NCI-H2227 (cell line): ENCODE measurements around the gene MAGI2.

Source experiments
- DNase-seq: peaks from one replicate; lab custom pipeline; 2025; ENCODE audit not compliant: unreplicated experiment; lab: John Stamatoyannopoulos, UW

Gene MAGI2

GRCh38 chr7:79453558-79454360, at the start of gene MAGI2:
MAGI2 (minus strand) TSS chr7:79453667; CDS start chr7:79453320, 347 bp downstream.
- DNase-seq, result peak; percentile 91

DNA sequence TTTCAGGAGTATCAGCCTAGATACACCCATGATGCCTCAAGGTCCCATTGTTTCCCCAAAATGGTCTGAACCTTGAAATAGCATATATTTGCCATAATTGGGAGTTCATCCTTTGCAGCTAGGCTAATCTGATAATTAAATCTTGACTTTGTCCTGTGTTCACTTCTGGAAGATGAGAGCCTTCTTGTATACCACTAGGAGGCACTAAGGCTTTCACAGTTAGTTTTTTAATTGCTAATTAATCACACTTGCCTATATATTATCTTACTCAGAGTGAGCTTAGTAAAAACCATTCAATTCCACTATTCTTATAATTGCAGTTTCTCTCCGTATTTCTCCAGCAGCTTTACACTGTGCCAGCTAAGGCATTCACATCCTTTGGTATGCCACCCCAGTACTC, 48.7 kb upstream of the MAGI2 start:
- DNase-seq, result no peak

- DNase-seq, result no peak
Observed at GRCh38 chr7:79500759-79501158, 47.3 kb upstream of the MAGI2 start.

DNA sequence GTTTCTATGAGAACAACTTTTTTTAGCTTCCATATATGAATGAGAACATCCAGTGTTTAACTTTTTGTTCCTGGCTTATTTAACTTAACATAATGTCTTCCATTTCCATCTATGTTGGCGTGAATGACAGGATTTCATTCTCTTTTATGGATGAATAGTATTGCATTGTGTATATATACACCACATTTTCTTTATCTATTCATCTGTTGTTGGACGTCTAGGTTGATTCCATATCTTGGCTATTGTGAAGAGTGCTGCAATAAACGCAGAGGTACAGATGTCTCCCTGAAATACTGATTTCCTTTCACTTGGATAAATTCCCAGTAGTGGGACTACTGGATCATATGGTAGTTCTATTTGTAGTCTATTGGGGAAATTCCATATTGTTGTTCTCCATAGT, 44.3 kb upstream of the MAGI2 start:
- no peak for DNase-seq

DNA sequence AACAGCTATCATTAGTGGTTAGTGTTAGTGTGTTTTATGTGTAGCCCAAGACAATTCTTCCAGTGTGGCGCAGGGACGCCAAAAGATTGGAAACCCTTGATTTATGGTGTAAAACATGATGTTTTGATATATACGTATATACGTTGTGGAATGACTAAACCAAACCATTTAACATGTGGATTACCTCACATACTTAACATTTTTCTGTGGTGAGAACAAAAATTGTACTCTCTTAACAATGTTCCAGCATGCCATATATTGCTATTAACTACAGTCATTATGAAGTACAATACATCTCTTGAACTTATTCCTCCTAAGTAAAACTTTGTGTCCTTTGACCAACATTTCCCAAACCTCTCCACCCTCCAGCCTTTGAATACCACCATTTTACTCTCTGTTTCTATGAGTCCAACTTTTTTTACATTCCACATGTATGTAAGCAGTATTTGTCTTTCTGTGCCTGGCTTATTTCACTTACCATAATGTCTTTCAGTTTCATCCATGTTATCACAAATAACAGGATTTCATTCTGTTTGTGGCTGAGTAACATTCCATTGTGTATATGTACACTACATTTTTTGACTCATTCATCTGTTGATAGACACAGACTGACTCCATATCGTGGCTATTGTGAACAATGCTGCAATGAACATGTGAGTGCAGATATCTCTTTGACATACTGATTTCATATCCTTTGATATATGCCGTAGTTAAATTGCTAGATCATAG, 42.2 kb upstream of the MAGI2 start:
- no peak for DNase-seq

DNA sequence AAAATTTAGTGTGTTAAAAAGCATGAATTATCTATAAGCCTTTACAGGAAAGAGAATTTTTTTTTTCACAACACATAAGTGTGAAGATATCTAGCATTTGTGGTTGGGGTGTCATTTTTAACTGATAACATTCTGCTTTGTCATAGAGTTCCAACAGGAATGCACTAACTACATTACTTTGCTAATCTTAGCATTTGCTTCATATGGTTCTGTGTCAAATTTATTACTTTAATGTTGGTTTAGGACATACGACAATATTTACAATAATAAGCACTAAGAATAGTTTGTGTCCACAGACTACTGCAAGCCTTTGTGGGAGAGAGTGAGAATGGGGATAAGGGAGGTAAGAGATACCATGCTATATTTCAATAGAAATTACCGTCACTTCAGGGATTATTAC, 40.6 kb upstream of the MAGI2 start:
- DNase-seq, result no peak

DNA sequence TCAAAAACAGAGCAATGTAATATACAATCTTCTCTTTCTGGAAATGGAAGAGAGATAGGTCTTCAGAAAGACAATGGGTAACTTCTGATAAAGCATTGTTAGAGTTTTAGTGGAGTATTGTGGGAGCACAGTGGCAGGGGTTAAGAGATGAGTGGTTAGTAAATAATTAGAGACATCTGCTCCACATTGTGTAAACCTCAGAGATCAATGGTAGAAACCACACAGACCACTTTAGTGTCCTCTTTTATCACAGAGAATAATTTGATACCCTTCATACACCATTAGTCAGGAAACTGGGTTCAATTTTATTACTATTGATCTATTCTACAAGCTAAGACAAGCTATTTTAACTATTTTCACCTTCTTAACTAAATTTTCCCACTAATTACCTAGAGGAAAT, 35.9 kb upstream of the MAGI2 start:
- no peak for DNase-seq

GRCh38 chr7:79478386-79478785, 24.9 kb upstream of the MAGI2 start:
- DNase-seq, result no peak

- DNase-seq, result no peak
Observed at GRCh38 chr7:79475455-79475854, 22.0 kb upstream of the MAGI2 start.

DNA sequence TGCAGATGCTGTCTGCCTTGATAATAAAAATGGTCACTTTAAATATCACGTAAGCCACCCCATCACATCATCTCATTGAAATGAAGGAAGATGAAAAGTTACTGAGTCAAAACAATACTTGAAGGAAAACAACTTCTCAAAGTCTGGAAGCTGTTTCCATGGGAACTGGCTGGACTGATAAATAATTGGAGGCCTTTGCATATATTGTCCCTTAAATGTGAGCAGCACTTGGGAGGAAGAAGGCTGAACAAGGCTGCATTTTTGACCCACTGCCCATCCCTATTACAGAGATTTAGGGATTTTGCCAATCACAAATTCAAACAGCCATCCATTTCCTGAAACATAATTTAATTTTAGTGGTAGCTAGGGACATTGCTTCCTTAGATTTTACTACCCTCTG, 18.2 kb upstream of the MAGI2 start:
- DNase-seq, result no peak

DNA sequence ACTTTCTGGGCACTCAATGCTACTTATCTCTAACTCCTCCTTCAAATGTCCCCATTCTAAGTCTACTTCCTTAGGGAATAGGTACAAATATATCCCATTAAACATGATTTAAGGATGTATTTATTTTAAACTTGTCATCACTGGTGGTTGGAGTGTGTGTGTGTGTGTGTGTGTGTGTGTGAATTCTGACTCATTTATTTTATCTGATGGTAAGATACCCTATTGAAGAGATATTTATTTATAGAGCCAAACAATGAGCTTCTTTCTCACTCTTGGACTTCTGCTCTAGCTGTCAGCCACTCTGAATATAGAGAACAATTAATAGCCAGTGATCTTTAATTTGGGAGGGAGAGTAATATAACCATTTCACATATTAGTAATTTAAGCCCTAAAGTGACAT, 17.8 kb upstream of the MAGI2 start:
- DNase-seq, result no peak

DNA sequence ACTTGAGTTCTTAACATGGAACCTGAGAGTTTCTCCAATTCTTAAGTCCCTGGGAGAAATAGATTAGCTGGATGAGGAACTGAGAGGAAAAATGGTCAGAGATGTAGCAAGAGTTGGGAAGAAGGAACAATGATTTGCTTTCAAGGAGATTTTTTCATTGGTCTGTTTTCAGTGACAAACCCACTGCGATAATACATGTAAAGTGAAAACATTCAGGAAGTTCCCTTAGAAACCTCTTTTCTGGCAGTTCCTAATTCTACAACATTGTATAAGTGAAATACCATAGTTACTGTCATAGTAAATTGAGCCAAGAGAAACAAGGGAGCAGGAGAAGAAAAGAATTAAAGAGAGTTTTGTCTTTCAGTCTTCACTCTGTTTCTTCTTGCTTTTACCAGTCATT, 12.1 kb upstream of the MAGI2 start:
- no peak for DNase-seq

DNA sequence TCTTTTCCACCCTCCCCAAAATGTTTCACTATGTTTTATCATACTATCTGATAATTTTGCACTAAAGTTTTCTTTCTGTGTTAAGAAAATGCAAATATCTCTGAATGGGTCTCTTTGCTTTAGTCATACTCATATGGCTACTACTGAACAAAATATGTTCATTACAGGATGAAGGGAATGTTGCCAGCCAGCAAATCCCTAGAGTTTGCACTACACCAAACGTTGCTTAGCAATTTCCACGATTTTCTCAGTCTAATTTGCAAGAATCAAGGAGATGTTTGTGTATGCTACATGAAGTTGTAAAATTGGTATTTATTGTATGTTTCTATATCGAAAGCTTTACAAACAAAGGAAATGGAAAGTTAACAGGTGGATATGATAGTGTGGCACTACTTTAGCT, 10.6 kb upstream of the MAGI2 start:
- DNase-seq, result no peak

DNA sequence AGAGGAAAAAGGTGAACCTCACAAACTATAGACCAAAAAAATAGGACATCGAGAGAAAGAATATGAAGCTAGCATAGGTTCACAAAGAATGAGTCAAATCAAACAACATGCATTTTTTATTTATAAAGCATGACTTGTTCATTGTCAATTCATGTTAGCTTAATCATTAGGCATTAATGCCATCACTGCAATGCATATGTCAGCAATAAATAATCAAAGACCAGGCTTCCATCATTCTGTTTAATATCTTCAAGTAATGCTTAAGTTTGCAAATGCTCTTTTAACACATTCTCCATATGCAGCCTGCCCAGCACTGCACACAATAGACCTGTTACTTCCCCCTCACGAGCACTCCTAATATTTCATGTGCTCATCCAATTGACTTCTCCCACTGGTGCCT, 8.9 kb upstream of the MAGI2 start:
- DNase-seq, result no peak

GRCh38 chr7:79461660-79462059, 8.2 kb upstream of the MAGI2 start:
- no peak for DNase-seq

GRCh38 chr7:79459381-79459780, 5.9 kb upstream of the MAGI2 start:
- DNase-seq, result no peak

- DNase-seq, result no peak
Observed at GRCh38 chr7:79458796-79459195, 5.3 kb upstream of the MAGI2 start.

DNA sequence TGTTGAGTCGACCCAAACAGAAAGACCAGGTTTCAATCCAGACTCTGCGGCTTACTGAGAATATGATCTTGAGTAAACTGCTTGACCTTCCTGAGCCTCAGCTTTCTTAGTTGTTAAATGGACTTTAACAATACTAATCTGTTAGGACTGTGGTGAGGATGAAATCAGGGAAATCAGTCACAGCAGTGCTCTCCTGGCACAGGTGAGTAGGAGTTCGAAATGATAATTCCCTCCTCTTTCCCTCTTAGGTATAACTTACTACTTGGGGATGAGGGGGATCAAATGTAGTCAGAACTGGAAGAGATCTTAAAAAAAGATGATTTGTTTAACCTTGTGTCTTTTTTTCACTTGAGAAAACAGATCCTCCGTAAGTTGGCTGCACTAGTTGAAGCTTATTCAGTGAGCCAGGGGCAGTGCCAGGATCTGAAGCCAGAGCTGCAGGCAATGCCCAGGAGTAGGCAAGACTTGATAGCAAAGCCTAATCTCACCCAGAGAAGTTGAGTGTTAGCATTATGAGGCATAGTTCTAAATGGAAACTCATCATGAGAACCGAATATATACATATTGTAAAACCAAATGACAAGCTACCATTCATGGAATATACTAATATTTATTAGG, 1.8 kb upstream of the MAGI2 start:
- peak; percentile 14 for DNase-seq

GRCh38 chr7:79454361-79454960, 994 bp upstream of the MAGI2 start:
- peak; percentile 69 for DNase-seq

GRCh38 chr7:79453266-79453557, 255 bp downstream of the MAGI2 start:
- no peak for DNase-seq

GRCh38 chr7:79452495-79453265, 787 bp downstream of the MAGI2 start:
- peak; percentile 61 for DNase-seq
